IMR-90 (cell line): ENCODE data around the gene STK25. TPM values are rescaled to one million over a fixed set of nuclear protein-coding genes. Genes with fewer than 3 reads are reported as not detected.

Experiments
- ATAC-seq: fragments of 200-7000 bp; cut with Tn5 transposase; 2 replicates; pipeline ENCODE4 v1.9.1; 2020; ENCODE audit warnings: low read depth, mild to moderate bottlenecking, moderate library complexity
- BruUV-seq: library from RNA; stranded (reverse); fragments of 400-500 nt; replicated peaks from 2 replicates; lab custom pipeline; 2021; lab: Mats Ljungman, UMichigan
- CTCF ChIA-PET: fragments of 300-600 bp; formaldehyde crosslinking; extraction: SDS; loops from one replicate; lab custom pipeline; 2021; ENCODE audit warnings: antibody characterized with exemption; lab: Yijun Ruan, JAX
- POLR2A ChIA-PET: fragments of 300-600 bp; sonication (Branson Sonifier 250); formaldehyde crosslinking; loops from one replicate; lab custom pipeline; 2022; ENCODE audit warnings: antibody characterized with exemption; ENCODE audit not compliant: unreplicated experiment; lab: Charles Lee
- DNase-seq: peaks from one replicate; pipeline ENCODE4 v3.0.0; 2013
- H2AFZ ChIP-seq: replicated peaks from 2 replicates; pipeline ENCODE3; 2013; ENCODE audit warnings: low read length, mild to moderate bottlenecking; ENCODE audit not compliant: poor library complexity
- H2AK5ac ChIP-seq: 2 replicates; pipeline ENCODE4 v1.6.1; 2013; ENCODE audit warnings: low read depth, low read length, inconsistent platforms
- H2AK9ac ChIP-seq: replicated peaks from 2 replicates; pipeline ENCODE3; 2013; ENCODE audit warnings: mild to moderate bottlenecking, low read depth, low read length, moderate library complexity; ENCODE audit not compliant: poor library complexity
- H2BK120ac ChIP-seq: 2 replicates; pipeline ENCODE4 v1.6.1; 2013; ENCODE audit warnings: low read depth, low read length, inconsistent platforms
- H2BK15ac ChIP-seq: 3 replicates; pipeline ENCODE4 v1.6.1; 2013; ENCODE audit warnings: low read depth, low read length, inconsistent platforms
- H2BK20ac ChIP-seq: 2 replicates; pipeline ENCODE4 v1.6.1; 2013; ENCODE audit warnings: low read depth, mild to moderate bottlenecking, inconsistent platforms, low read length, moderate library complexity
- H2BK5ac ChIP-seq: 2 replicates; pipeline ENCODE4 v1.6.1; 2013; ENCODE audit warnings: mild to moderate bottlenecking, low read depth, low read length, inconsistent platforms; ENCODE audit not compliant: poor library complexity, severe bottlenecking
- H3K14ac ChIP-seq: replicated peaks from 2 replicates; pipeline ENCODE4 v1.6.1; 2013; ENCODE audit warnings: low read depth, low read length, inconsistent platforms
- H3K18ac ChIP-seq: 2 replicates; pipeline ENCODE4 v1.6.1; 2013; ENCODE audit warnings: low read depth, low read length, control low read depth
- H3K23ac ChIP-seq: 2 replicates; pipeline ENCODE4 v1.6.1; 2013; ENCODE audit warnings: low read depth, low read length, inconsistent platforms
- H3K27ac ChIP-seq: 2 replicates; pipeline ENCODE4 v1.5.1; 2013; ENCODE audit warnings: mild to moderate bottlenecking, control low read depth, low read length; ENCODE audit not compliant: insufficient read depth
- H3K27me3 ChIP-seq: 2 replicates; pipeline ENCODE4 v1.6.1; 2013; ENCODE audit warnings: low read length; ENCODE audit not compliant: control insufficient read depth, insufficient read depth
- H3K36me3 ChIP-seq: 2 replicates; pipeline ENCODE4 v1.6.1; 2013; ENCODE audit warnings: low read length, mixed read lengths; ENCODE audit not compliant: control insufficient read depth, insufficient read depth
- H3K4ac ChIP-seq: 2 replicates; pipeline ENCODE4 v1.6.1; 2013; ENCODE audit warnings: low read depth, low read length, inconsistent platforms
- H3K4me1 ChIP-seq: 2 replicates; pipeline ENCODE4 v1.6.1; 2013; ENCODE audit warnings: low read length, mixed read lengths; ENCODE audit not compliant: control insufficient read depth, insufficient read depth
- H3K4me2 ChIP-seq: 2 replicates; pipeline ENCODE4 v1.6.1; 2013; ENCODE audit warnings: low read depth, mild to moderate bottlenecking, control low read depth, low read length, moderate library complexity
- H3K4me3 ChIP-seq: 2 replicates; pipeline ENCODE4 v1.5.1; 2013; ENCODE audit warnings: low read depth, mild to moderate bottlenecking, control low read depth, low read length, moderate library complexity; ENCODE audit not compliant: insufficient read depth
- H3K56ac ChIP-seq: 2 replicates; pipeline ENCODE4 v1.6.1; 2013; ENCODE audit warnings: low read length, inconsistent platforms; ENCODE audit not compliant: insufficient read depth; ENCODE audit errors: extremely low read depth
- H3K79me1 ChIP-seq, 2 experiments: 2 replicates each; pipeline ENCODE4 v1.6.1; 2013; ENCODE audit warnings: low read length in 2 of 2, inconsistent platforms in 1 of 2, low read depth in 1 of 2
- H3K9ac ChIP-seq: 2 replicates; pipeline ENCODE4 v1.6.1; 2013; ENCODE audit warnings: low read depth, low read length, control low read depth
- H3K9me1 ChIP-seq: 2 replicates; pipeline ENCODE4 v1.6.1; 2013; ENCODE audit warnings: low read length, inconsistent platforms; ENCODE audit not compliant: insufficient read depth
- H3K9me3 ChIP-seq: 2 replicates; pipeline ENCODE4 v1.6.1; 2013; ENCODE audit warnings: low read length; ENCODE audit not compliant: control insufficient read depth, insufficient read depth
- H4K20me1 ChIP-seq: 2 replicates; pipeline ENCODE4 v1.6.1; 2013; ENCODE audit warnings: low read length, inconsistent platforms; ENCODE audit not compliant: insufficient read depth
- H4K5ac ChIP-seq: 2 replicates; pipeline ENCODE4 v1.6.1; 2013; ENCODE audit warnings: mild to moderate bottlenecking, low read depth, low read length, control low read depth
- H4K8ac ChIP-seq, 2 experiments: 2 replicates each; pipeline ENCODE4 v1.6.1; 2013; ENCODE audit warnings: low read depth in 2 of 2, low read length in 2 of 2, control low read depth in 1 of 2, inconsistent platforms in 1 of 2
- H4K91ac ChIP-seq: 2 replicates; pipeline ENCODE4 v1.6.1; 2013; ENCODE audit warnings: low read depth, low read length, inconsistent platforms; ENCODE audit not compliant: insufficient read depth
- BHLHE40 ChIP-seq: fragments of 150-350 bp; IDR thresholded peaks from 2 replicates; pipeline ENCODE4 v1.6.1; 2016; ENCODE audit warnings: mild to moderate bottlenecking, low read depth, low read length
- CHD1 ChIP-seq: IDR thresholded peaks from 2 replicates; pipeline ENCODE4 v1.6.1; 2012; ENCODE audit warnings: low read depth, low read length, improper control_type of control experiment
- FOS ChIP-seq: fragments of 150-350 bp; IDR thresholded peaks from 2 replicates; pipeline ENCODE4 v1.6.1; 2016; ENCODE audit warnings: low read depth, low read length
- MAFK ChIP-seq: IDR thresholded peaks from 2 replicates; pipeline ENCODE4 v1.6.1; 2012; ENCODE audit warnings: low read depth, low read length, improper control_type of control experiment
- MXI1 ChIP-seq: IDR thresholded peaks from 2 replicates; pipeline ENCODE4 v1.6.1; 2012; ENCODE audit warnings: low read depth, mild to moderate bottlenecking, low read length, moderate library complexity, borderline replicate concordance
- NFE2L2 ChIP-seq: fragments of 150-350 bp; IDR thresholded peaks from 2 replicates; pipeline ENCODE4 v1.6.1; 2016; ENCODE audit warnings: low read depth, mild to moderate bottlenecking, low read length
- POLR2A ChIP-seq: IDR thresholded peaks from 2 replicates; pipeline ENCODE4 v1.6.1; 2012; ENCODE audit warnings: mild to moderate bottlenecking, low read depth, low read length
- RAD21 ChIP-seq: IDR thresholded peaks from 2 replicates; pipeline ENCODE4 v1.6.1; 2012; ENCODE audit warnings: low read length, improper control_type of control experiment
- RCOR1 ChIP-seq: IDR thresholded peaks from 2 replicates; pipeline ENCODE4 v1.6.1; 2012; ENCODE audit warnings: mild to moderate bottlenecking, low read length, improper control_type of control experiment; ENCODE audit not compliant: insufficient replicate concordance
- RFX5 ChIP-seq: IDR thresholded peaks from 2 replicates; pipeline ENCODE4 v1.8.0; 2012; ENCODE audit warnings: low read depth, mild to moderate bottlenecking, low read length, moderate library complexity
- whole genome bisulfite sequencing, 2 experiments: methylation state at CpG; one replicate each; pipeline versions ENCODE4 v1.1.5 to v1.1.7; 2013; ENCODE audit warnings: missing lambda C conversion rate in 2 of 2; ENCODE audit not compliant: insufficient read length in 1 of 2; ENCODE audit errors: extremely low coverage in 2 of 2; 5-methylcytosine and 5-hydroxymethylcytosine counted together
- dilution Hi-C: fragments of 300-500 bp; cut with HindIII; formaldehyde crosslinking; loops from one replicate; pipeline ENCODE4 v1.14.3; 2018; ENCODE audit warnings: low sequenced_read_pairs; ENCODE audit not compliant: unreplicated experiment
- in situ Hi-C: fragments of 300-500 bp; cut with MboI; formaldehyde crosslinking; loops from 3 replicates; pipeline ENCODE4 v1.14.3; 2019; ENCODE audit warnings: low sequenced_read_pairs, inconsistent platforms, mixed read lengths
- intact Hi-C: fragments of 100-400 bp; cut with micrococcal nuclease; formaldehyde crosslinking; loops from 2 replicates; pipeline ENCODE4 v1.10.0; 2022
- polyA plus RNA-seq, 3 experiments: library from polyadenylated mRNA; depleted of rRNA; stranded (reverse); fragments of >200 nt; gene quantifications; 2 replicates each; pipeline ENCODE4 v1.2.3, GENCODE V29; 2012; ENCODE audit warnings: low replicate concordance in 1 of 3
- total RNA-seq: library from RNA; depleted of rRNA; stranded (reverse); fragments of >200 nt; gene quantifications from 2 replicates; pipeline ENCODE4 v1.2.3, GENCODE V29; 2012
- TF ChIP-seq, protein P1 (sequence below): conservative IDR thresholded peaks from 2 replicates; pipeline ENCODE4 v1.5.1; 2012; ENCODE audit warnings: mild to moderate bottlenecking, low read depth, low read length, improper control_type of control experiment
- TF ChIP-seq, protein P2 (sequence below): fragments of 150-350 bp; IDR thresholded peaks from 2 replicates; pipeline ENCODE4 v1.6.1; 2017; ENCODE audit warnings: mild to moderate bottlenecking, antibody characterized with exemption, low read length, low read depth

Gene STK25
- total and polyA plus RNA-seq, 2 of the 4 experiments (the other 2 are of a cell fraction), result 258 to 392 TPM

DNA sequence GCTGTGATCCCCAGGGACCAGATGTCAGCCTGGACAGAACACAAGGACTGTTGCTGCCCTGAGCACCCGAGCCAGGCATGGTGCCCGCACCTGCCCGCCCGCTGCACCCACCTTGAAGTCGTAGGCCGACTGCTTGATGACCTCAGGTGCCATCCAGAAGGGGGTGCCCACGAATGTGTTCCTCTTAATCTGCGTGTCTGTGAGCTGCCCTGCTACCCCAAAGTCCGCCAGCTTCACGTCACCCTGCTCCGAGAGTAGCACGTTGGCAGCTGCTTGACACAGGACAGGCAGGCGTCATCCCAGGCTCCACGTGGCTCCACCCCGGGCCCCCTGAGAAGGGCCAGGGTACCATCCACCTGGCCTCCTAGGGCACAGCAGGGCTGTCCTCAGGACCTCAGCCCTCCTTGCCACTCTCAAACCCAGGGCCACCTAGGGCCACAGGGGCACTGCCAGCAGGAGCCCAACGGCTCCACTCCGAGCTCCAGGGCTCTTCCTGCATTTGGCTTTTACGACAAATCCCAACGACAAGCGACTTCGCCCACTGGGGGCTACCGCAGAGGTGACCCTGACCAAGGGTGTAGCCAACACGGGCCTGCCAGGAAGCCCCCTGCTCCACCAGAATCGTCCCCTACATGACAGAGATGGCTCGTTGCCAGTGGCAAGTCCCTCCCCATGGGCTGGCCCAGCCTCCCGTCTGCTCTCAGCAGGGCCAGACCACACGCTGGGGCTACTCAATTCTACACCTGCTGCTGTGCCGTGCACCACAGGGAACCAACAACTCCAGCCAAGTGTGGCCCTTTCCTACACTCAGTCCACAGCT lies 9.0 kb downstream of the STK25 start (continued):
- no peak for TF ChIP-seq RFX5

DNA sequence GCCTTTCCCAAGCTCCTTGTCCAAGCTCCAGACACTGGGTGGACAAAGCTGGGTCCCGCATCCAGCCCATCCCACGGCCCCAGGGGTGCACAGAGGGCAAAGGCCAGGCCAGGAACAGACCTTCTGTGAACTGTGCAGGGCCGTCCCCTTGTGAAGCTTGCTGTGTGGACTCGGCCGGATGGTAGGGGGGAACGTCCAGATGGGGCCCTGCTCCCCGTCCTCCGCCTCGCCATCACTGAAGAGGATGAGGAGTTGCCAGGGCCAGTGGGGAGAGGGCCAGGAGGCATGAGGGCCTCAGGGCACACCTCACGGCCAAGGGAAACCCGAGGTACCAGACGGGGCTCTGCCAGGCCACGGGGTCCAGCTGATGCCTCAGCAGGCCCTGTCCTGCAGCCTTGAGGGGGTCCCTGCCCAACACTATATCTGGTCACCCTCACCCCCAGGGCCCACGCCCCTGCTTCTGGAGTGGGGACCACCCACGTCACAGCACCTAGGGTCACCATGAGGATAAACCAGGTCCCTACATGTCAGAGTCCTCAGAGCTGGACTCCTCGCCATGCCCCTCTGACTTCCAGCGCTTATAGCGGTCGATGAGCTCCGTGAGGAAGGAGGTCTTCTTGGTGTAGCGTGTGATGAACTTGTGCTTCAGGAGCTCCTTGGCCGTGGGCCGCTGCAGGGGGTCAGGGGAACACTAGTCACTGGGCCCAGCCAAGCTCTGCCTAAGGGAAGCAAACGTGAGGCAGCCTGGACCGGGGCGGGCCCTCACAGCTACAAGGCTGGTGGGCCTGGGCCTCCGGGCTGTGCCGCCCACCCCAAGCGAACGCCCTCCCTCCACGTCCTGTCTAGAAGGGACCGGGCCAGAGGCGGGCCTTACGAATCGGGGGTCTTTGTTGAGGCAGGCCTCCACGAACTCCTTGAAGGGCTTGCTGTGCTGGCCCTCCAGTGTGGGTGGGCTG lies 10.0 kb downstream of the STK25 start:
- Histone ChIP-seq H4K20me1 (peaks cover 33% of the 10 kb centered on the region), H3K4me1 (no peaks in the 10 kb centered on the region), H3K79me1 (peaks cover 16 to 56% of the 10 kb centered on the region in 2 experiments), H3K18ac (no peak overlapping the region), H3K14ac (no peak overlapping the region), H2BK5ac (no peak overlapping the region), H4K91ac (no peak overlapping the region), H3K4me3 (no peak overlapping the region), H4K8ac (no peak overlapping the region), H3K56ac (no peak overlapping the region), H3K4me2 (no peak overlapping the region), H2BK15ac (no peak overlapping the region), H2AK5ac (no peak overlapping the region), H3K27me3 (no peaks in the 10 kb centered on the region), H4K5ac (no peak overlapping the region), H2AFZ (no peak overlapping the region), H3K9me3 (no peaks in the 10 kb centered on the region), H2AK9ac (peak overlapping the region; percentile 28), H3K27ac (no peak overlapping the region), H3K9ac (no peak overlapping the region), H3K36me3 (peaks cover 66% of the 10 kb centered on the region), H3K4ac (no peak overlapping the region), H2BK120ac (no peak overlapping the region), H2BK20ac (no peak overlapping the region), H3K9me1 (0 out of 2 replicates have a peak, but pooled peaks cover 5% of the 10 kb centered on the region), H3K23ac (no peak overlapping the region)
- in situ Hi-C loops (no loop called here), dilution Hi-C loops (no loop called here), intact Hi-C loops (no loop called here)
- 100% methylated on average over 8 of the region's 36 CpGs; no CpG with 5 or more reads in 1 of the 2 experiments for WGBS, 2 experiments
- ATAC-seq (no peak; the same call in 1 of the 2 replicates), DNase-seq (no peak)
- no TSS peak for BruUV-seq
- POLR2A ChIA-PET, result no interaction called here
- CTCF ChIA-PET, result no interaction called here
- no peak for TF ChIP-seq POLR2A
- no peak for TF ChIP-seq NFE2L2
- TF ChIP-seq MXI1, result no peak
- TF ChIP-seq BHLHE40, result no peak
- TF ChIP-seq RAD21, result no peak
- TF ChIP-seq MAFK, result no peak
- TF ChIP-seq RFX5, result no peak
- TF ChIP-seq RCOR1, result no peak
- TF ChIP-seq CHD1, result no peak
- no peak for TF ChIP-seq FOS
- TF ChIP-seq, protein P1, sequence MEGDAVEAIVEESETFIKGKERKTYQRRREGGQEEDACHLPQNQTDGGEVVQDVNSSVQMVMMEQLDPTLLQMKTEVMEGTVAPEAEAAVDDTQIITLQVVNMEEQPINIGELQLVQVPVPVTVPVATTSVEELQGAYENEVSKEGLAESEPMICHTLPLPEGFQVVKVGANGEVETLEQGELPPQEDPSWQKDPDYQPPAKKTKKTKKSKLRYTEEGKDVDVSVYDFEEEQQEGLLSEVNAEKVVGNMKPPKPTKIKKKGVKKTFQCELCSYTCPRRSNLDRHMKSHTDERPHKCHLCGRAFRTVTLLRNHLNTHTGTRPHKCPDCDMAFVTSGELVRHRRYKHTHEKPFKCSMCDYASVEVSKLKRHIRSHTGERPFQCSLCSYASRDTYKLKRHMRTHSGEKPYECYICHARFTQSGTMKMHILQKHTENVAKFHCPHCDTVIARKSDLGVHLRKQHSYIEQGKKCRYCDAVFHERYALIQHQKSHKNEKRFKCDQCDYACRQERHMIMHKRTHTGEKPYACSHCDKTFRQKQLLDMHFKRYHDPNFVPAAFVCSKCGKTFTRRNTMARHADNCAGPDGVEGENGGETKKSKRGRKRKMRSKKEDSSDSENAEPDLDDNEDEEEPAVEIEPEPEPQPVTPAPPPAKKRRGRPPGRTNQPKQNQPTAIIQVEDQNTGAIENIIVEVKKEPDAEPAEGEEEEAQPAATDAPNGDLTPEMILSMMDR, result no peak
- TF ChIP-seq, protein P2, sequence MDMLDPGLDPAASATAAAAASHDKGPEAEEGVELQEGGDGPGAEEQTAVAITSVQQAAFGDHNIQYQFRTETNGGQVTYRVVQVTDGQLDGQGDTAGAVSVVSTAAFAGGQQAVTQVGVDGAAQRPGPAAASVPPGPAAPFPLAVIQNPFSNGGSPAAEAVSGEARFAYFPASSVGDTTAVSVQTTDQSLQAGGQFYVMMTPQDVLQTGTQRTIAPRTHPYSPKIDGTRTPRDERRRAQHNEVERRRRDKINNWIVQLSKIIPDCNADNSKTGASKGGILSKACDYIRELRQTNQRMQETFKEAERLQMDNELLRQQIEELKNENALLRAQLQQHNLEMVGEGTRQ, result no peak
